ENCODE data around the gene SLC26A2.

Gene SLC26A2

DNA sequence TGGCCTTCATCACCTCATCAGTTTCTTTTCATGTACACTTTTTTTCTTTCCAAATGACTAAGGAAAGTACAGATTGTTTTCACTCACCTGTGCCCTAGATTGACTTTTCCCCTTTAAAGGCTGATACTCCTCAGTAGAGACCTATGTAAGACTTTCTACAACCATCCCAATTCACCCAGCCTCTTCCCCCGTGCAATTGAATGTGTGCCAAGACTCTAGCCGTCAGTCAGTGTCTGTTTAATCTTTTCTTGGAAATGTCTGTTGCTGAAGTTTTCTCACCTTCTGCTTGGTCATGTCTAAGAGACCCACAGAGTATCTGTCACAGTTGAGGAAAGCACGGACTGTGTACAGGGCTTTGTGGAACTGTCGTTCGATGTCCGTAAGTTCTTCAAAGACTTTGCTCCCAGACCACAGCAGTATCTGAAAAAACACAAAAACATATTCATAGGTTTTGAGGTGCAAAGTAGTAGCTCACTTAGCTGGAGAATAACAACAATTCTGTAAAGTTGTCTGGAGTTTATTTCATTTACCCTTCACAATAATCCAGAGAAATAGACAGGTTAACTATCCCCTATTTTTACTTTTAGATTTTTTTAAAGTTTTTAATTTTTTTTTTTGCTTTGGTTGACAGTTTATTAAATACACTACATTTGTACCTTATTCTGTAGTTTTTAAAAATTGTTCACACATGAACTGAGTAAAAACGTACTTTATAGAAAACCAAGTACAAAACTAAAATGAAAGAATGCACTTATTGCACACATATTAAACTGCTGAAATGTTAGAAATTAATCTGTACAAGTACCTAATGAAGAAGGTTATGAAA is 29.6 kb upstream of the SLC26A2 start:
- Histone ChIP-seq H3K27me3 (ENCODE audit: insufficient read depth, insufficient read length) (no peaks in the 10 kb centered on the region), H3K36me3 (ENCODE audit: insufficient read depth, insufficient read length, low read length) (no peaks in the 10 kb centered on the region), H3K9me3 (ENCODE audit: insufficient read depth, low read length) (no peaks in the 10 kb centered on the region), H3K9ac (ENCODE audit: insufficient read length, low read depth) (no peak overlapping the region), H3K4me1 (ENCODE audit: insufficient read depth, insufficient read length) (no peaks in the 10 kb centered on the region), H3K4me3 (ENCODE audit: insufficient read length, low read depth) (no peak overlapping the region)
- no peak for DNase-seq (ENCODE audit: low read depth, low spot score)
- TF ChIP-seq SUZ12 (IDR thresholded peaks at IDR 0.05; ENCODE audit: extremely low read depth, insufficient read depth, insufficient read length) (no peak), YY1 (IDR thresholded peaks at IDR 0.05; ENCODE audit: insufficient read depth, insufficient read length) (no peak), ZNF274 (IDR thresholded peaks at IDR 0.05; ENCODE audit: low read depth, low read length) (no peak)

DNA sequence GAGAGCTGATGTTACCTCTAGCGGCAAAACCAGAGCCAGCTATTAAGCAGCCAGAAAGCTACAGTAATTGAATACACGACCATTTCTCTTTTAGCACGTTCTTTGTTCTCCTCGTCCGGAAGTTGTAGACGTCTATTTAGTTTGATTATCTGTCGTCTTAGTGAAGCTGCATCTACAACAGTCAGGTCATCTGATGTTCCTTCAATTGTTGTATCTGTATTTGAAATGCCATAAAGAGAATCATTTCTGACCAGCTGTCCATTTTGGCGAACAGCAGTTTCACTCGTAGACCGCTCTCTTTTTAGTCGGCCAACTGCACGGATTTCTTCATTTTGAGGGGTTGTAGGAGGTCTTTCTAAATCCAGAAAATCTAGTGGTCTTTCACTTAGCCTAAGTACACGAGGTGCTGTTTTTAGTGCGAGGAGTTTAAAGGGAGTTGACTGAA is 28.5 kb upstream of the SLC26A2 start:
- Histone ChIP-seq H3K9me3 (ENCODE audit: insufficient read depth, low read length) (no peaks in the 10 kb centered on the region), H3K4me3 (ENCODE audit: insufficient read length, low read depth) (no peak overlapping the region), H3K9ac (ENCODE audit: insufficient read length, low read depth) (no peak overlapping the region), H3K36me3 (ENCODE audit: insufficient read depth, insufficient read length, low read length) (no peaks in the 10 kb centered on the region), H3K27me3 (ENCODE audit: insufficient read depth, insufficient read length) (no peaks in the 10 kb centered on the region), H3K4me1 (ENCODE audit: insufficient read depth, insufficient read length) (no peaks in the 10 kb centered on the region)
- TF ChIP-seq ZNF274 (IDR thresholded peaks at IDR 0.05; ENCODE audit: low read depth, low read length) (no peak), YY1 (IDR thresholded peaks at IDR 0.05; ENCODE audit: insufficient read depth, insufficient read length) (no peak), SUZ12 (IDR thresholded peaks at IDR 0.05; ENCODE audit: extremely low read depth, insufficient read depth, insufficient read length) (no peak)
- no peak for DNase-seq (ENCODE audit: low read depth, low spot score)

DNA sequence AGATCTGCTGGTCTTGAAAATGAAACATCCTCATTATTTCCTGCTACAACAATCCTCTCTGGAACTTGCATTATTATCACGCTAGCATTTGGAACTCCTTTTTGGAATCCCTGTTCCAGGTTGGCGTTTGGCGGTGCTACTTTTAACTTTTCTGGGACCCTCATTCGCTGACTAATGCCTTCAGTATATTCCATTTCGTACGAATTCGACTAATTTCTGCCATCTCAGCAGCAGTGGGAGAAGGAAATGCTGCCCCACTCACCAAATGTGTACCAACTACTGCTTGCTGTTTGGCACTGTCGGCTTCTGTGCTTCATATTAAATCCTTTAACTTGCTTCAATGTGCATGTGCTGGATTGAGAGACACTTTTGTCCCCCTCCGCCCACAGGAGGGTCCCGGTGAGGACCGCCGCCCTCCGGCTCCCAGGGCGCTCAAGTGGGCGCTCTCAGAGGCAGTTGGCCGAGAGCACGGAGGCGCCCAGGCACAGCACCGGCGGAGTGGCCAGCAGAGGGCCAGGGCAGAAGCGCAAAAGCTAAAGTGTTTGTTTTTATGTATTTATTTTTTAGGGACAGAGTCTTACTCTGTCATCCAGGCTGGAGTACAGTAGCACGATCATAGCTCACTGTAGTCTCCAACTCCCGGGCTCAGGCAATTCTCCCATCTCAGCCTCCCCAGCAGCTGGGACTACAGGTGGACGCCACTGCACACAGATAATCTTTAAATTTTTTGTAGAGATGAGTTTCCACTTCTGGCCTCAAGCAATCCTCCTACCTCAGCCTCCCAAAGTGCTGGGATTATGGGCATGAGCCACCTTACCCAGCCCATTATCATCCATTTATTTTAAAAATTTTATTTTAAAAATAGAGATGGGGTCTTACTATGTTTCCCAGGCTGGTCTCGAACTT is 27.9 kb upstream of the SLC26A2 start:
- TF ChIP-seq ZNF274 (IDR thresholded peaks at IDR 0.05; ENCODE audit: low read depth, low read length) (no peak), YY1 (IDR thresholded peaks at IDR 0.05; ENCODE audit: insufficient read depth, insufficient read length) (no peak), SUZ12 (IDR thresholded peaks at IDR 0.05; ENCODE audit: extremely low read depth, insufficient read depth, insufficient read length) (no peak)
- H3K36me3 ChIP-seq (ENCODE audit: insufficient read depth, insufficient read length, low read length): no peaks in the 10 kb centered on the region
- no peak overlapping the region for H3K9ac ChIP-seq (ENCODE audit: insufficient read length, low read depth)
- H3K9me3 ChIP-seq (ENCODE audit: insufficient read depth, low read length): no peaks in the 10 kb centered on the region
- no peak for DNase-seq (ENCODE audit: low read depth, low spot score)
- no peaks in the 10 kb centered on the region for H3K4me1 ChIP-seq (ENCODE audit: insufficient read depth, insufficient read length)
- H3K27me3 ChIP-seq (ENCODE audit: insufficient read depth, insufficient read length): no peaks in the 10 kb centered on the region
- no peak overlapping the region for H3K4me3 ChIP-seq (ENCODE audit: insufficient read length, low read depth)

DNA sequence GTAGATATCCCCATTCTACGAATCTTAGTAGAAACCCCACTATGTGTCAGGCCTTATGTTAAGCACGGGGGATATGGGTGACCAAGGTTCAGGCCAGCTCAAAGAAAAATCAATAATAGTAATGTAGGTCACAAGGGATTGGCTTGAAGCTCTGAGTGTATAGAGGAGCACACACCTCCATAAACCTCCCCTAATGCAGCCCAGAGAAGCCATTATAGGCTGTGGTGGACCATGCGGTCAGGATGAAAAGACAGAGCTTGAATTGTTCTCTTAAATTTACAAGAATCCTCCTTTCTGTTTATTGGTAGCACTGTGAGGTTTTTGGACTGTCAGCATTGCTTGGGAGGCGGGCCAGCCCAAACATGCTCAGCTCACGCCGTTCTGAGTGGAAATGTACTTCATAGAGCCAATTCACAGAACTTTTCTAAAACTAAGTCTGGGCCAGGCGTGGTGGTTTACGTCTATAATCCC is 25.1 kb upstream of the SLC26A2 start:
- no peaks in the 10 kb centered on the region for H3K4me1 ChIP-seq (ENCODE audit: insufficient read depth, insufficient read length)
- no peaks in the 10 kb centered on the region for H3K36me3 ChIP-seq (ENCODE audit: insufficient read depth, insufficient read length, low read length)
- H3K9ac ChIP-seq (ENCODE audit: insufficient read length, low read depth): no peak overlapping the region
- no peak for DNase-seq (ENCODE audit: low read depth, low spot score)
- H3K4me3 ChIP-seq (ENCODE audit: insufficient read length, low read depth): no peak overlapping the region
- TF ChIP-seq SUZ12 (IDR thresholded peaks at IDR 0.05; ENCODE audit: extremely low read depth, insufficient read depth, insufficient read length): no peak
- no peak for TF ChIP-seq ZNF274 (IDR thresholded peaks at IDR 0.05; ENCODE audit: low read depth, low read length)
- H3K9me3 ChIP-seq (ENCODE audit: insufficient read depth, low read length): no peaks in the 10 kb centered on the region
- H3K27me3 ChIP-seq (ENCODE audit: insufficient read depth, insufficient read length): no peaks in the 10 kb centered on the region

DNA sequence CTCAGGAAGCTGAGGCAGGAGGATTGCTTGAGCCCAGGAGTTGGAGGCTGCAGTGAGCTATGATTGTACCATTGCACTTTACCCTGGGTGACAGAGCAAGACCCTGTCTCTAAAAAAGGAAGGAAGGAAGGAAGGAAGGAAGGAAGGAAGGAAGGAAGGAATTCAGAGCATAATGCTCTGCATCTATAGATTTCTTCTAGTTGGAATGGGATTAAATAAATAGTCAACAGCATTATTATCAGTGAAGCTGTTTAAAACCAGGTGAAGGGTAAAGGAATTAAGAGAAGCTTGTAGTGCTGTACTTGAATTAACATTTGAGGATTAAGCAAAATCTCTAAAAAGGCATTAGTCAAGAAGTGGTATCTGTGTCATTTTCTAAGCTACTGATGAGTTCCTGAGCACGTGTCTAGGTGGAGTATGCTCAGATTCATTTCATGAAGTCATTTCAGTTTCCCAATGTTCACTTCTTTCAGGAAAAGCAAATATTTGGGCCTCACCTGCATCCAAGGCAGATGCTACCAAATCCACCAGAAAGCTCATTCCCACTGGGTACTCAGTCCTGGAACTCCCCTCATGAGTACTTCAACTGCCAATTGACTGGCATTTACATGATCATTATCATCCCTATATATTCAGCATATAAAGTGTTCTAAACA is 24.4 kb upstream of the SLC26A2 start:
- no peak overlapping the region for H3K4me3 ChIP-seq (ENCODE audit: insufficient read length, low read depth)
- no peaks in the 10 kb centered on the region for H3K36me3 ChIP-seq (ENCODE audit: insufficient read depth, insufficient read length, low read length)
- no peak overlapping the region for H3K9ac ChIP-seq (ENCODE audit: insufficient read length, low read depth)
- no peaks in the 10 kb centered on the region for H3K9me3 ChIP-seq (ENCODE audit: insufficient read depth, low read length)
- TF ChIP-seq SUZ12 (IDR thresholded peaks at IDR 0.05; ENCODE audit: extremely low read depth, insufficient read depth, insufficient read length): no peak
- no peak for TF ChIP-seq YY1 (IDR thresholded peaks at IDR 0.05; ENCODE audit: insufficient read depth, insufficient read length)
- TF ChIP-seq ZNF274 (IDR thresholded peaks at IDR 0.05; ENCODE audit: low read depth, low read length): no peak
- H3K4me1 ChIP-seq (ENCODE audit: insufficient read depth, insufficient read length): no peaks in the 10 kb centered on the region
- DNase-seq (ENCODE audit: low read depth, low spot score): no peak
- no peaks in the 10 kb centered on the region for H3K27me3 ChIP-seq (ENCODE audit: insufficient read depth, insufficient read length)

DNA sequence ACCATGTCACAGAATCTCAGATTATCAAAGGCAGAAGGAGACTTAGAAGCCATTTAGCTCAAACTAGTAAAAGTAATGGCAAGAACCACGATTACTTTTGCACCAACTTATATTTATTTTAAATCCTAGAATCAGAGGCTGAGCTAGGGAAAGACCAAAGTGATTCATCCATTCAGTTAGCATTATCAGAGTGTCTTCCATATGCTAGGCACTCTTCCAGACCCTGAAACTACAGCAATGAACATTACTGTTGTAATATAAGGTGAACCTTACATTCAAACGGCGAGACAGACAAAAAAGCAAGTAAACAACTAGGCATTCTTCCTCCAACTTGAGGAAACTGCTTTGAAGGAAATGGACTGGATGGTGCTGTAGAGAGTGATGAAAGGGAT is 23.9 kb upstream of the SLC26A2 start:
- Histone ChIP-seq H3K36me3 (ENCODE audit: insufficient read depth, insufficient read length, low read length) (no peaks in the 10 kb centered on the region), H3K4me1 (ENCODE audit: insufficient read depth, insufficient read length) (no peaks in the 10 kb centered on the region), H3K9me3 (ENCODE audit: insufficient read depth, low read length) (no peaks in the 10 kb centered on the region), H3K27me3 (ENCODE audit: insufficient read depth, insufficient read length) (no peaks in the 10 kb centered on the region), H3K4me3 (ENCODE audit: insufficient read length, low read depth) (no peak overlapping the region), H3K9ac (ENCODE audit: insufficient read length, low read depth) (no peak overlapping the region)
- DNase-seq (ENCODE audit: low read depth, low spot score): no peak
- no peak for TF ChIP-seq YY1 (IDR thresholded peaks at IDR 0.05; ENCODE audit: insufficient read depth, insufficient read length)

DNA sequence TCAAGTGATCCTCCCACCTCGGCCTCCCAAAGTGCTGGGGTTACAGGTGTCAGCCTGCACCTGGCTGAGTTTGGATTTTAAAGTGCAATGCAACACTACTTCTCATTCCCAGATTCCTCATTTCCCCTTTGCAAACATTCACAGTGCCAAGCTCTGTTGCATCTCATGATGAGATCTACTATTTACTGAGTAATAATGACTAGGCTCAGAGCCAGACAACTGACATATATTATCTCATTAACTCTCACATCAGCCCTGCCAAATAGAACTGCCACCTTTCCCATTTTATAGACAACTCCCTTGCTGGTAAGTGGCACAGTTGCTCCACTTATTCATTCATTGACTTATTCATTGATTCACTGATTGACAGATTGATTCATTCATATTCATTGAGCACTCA is 22.9 kb upstream of the SLC26A2 start:
- no peak for TF ChIP-seq ZNF274 (IDR thresholded peaks at IDR 0.05; ENCODE audit: low read depth, low read length)
- no peak for TF ChIP-seq SUZ12 (IDR thresholded peaks at IDR 0.05; ENCODE audit: extremely low read depth, insufficient read depth, insufficient read length)
- TF ChIP-seq YY1 (IDR thresholded peaks at IDR 0.05; ENCODE audit: insufficient read depth, insufficient read length): no peak
- Histone ChIP-seq H3K9me3 (ENCODE audit: insufficient read depth, low read length) (no peaks in the 10 kb centered on the region), H3K4me3 (ENCODE audit: insufficient read length, low read depth) (no peak overlapping the region), H3K4me1 (ENCODE audit: insufficient read depth, insufficient read length) (no peaks in the 10 kb centered on the region), H3K9ac (ENCODE audit: insufficient read length, low read depth) (no peak overlapping the region), H3K36me3 (ENCODE audit: insufficient read depth, insufficient read length, low read length) (no peaks in the 10 kb centered on the region), H3K27me3 (ENCODE audit: insufficient read depth, insufficient read length) (no peaks in the 10 kb centered on the region)
- no peak for DNase-seq (ENCODE audit: low read depth, low spot score)
